Adrenal gland (tissue), 5 donors: Measurements from ENCODE around the gene SUPT5H.

Experiments used
- POLR2A ChIP-seq, 2 donors: fragments of 450-650 bp; IDR thresholded peaks; one replicate each; pipeline ENCODE4 v1.6.1; 2017; ENCODE audit warnings: antibody characterized with exemption in 2 of 2, mild to moderate bottlenecking in 2 of 2, moderate library complexity in 1 of 2
- TF ChIP-seq, protein P1 (sequence below), 6 experiments: fragments of 450-650 bp in 4 of 6; fragments of 200-600 bp in 2 of 6; sonication (generic) in 1 of 6; IDR thresholded peaks; 1 replicate in 5 of 6; 2 replicates in 1 of 6; pipeline versions ENCODE4 v1.5.1 to v1.8.0; 2016 to 2021; ENCODE audit warnings: antibody characterized with exemption in 6 of 6, mild to moderate bottlenecking in 2 of 6, moderate library complexity in 1 of 6
- donor health status: DM: no; HTN: no; CAD: no.

DNA sequence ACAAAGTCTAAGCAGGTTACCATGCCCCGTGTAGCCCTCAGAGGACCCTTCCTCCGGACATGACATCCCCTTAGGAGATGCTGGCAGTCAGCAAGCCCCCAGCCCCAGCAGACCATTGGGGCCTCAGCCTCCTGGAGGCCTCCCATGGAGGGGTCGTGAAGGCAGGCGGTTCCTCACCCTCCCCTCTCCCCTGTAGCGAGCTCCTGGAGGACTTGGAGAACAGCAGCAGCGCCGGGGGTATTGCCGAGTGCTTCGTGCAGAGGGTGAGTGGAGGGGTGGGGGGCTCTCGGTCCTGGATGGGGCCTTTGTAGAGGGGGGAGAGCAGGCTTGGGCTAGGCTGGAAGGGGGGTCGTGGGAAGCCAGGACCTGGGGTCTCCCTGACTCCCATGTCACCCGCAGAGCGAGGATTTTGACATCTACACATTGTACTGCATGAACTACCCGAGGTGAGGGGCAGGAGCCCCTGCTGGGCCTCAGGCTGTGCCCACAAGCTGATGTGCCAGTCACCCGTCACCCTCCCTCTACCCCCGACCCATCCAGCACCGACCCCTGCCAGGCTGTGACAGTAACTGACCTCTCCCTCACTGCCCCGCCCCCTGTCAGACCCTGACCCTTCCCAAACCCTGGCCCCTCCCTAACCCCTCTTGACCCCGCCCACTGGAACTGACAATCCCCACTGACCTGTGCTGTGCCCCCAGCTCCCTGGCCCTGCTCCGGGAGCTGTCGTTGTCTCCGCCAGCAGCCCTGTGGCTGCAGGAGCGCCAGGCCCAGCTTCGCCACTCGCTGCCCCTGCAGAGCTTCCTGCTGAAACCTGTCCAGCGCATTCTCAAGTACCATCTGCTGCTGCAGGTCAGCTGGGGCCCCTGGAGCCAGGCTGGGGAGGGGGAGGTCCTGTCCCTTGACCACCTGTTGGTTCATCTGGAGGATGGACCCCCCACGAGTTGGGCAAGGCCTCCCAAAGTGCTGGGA lies 28.9 kb upstream of the SUPT5H start:
- TF ChIP-seq, protein P1, sequence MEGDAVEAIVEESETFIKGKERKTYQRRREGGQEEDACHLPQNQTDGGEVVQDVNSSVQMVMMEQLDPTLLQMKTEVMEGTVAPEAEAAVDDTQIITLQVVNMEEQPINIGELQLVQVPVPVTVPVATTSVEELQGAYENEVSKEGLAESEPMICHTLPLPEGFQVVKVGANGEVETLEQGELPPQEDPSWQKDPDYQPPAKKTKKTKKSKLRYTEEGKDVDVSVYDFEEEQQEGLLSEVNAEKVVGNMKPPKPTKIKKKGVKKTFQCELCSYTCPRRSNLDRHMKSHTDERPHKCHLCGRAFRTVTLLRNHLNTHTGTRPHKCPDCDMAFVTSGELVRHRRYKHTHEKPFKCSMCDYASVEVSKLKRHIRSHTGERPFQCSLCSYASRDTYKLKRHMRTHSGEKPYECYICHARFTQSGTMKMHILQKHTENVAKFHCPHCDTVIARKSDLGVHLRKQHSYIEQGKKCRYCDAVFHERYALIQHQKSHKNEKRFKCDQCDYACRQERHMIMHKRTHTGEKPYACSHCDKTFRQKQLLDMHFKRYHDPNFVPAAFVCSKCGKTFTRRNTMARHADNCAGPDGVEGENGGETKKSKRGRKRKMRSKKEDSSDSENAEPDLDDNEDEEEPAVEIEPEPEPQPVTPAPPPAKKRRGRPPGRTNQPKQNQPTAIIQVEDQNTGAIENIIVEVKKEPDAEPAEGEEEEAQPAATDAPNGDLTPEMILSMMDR (IDR thresholded peaks at IDR 0.05) = no peak
- TF ChIP-seq POLR2A (IDR thresholded peaks at IDR 0.05) = no peak
